HG02763 (cell line): Measurements from ENCODE around the gene PCSK5.
"Not testable (repeated sequence)": the region's sequence is repeated elsewhere in the genome, so short reads cannot be mapped to it uniquely, and the experiment has no call there.

ENCODE experiments used
- ATAC-seq: cut with Tn5 transposase; IDR thresholded peaks from one replicate; pipeline ENCODE4 v1.9.1; 2021; ENCODE audit warnings: mild to moderate bottlenecking, moderate library complexity; ENCODE audit not compliant: unreplicated experiment

Gene PCSK5

GRCh38 chr9:76296561-76297310 lies 406.3 kb downstream of the PCSK5 start:
- ATAC-seq = no peak

- ATAC-seq = no peak
Observed at GRCh38 chr9:76297721-76298239, 407.3 kb downstream of the PCSK5 start.

GRCh38 chr9:76298521-76299144 lies 408.2 kb downstream of the PCSK5 start:
- no peak for ATAC-seq

GRCh38 chr9:76302543-76302942 lies 412.1 kb downstream of the PCSK5 start:
- ATAC-seq = no peak

GRCh38 chr9:76302947-76303550 lies 412.6 kb downstream of the PCSK5 start:
- no peak for ATAC-seq

- ATAC-seq = not testable (repeated sequence)
Observed at GRCh38 chr9:76307047-76307446, 416.6 kb downstream of the PCSK5 start.

GRCh38 chr9:76310577-76310976 lies 420.1 kb downstream of the PCSK5 start:
- ATAC-seq = no peak

- no peak for ATAC-seq
Observed at GRCh38 chr9:76310991-76311390, 420.5 kb downstream of the PCSK5 start.

GRCh38 chr9:76311537-76311936 lies 421.1 kb downstream of the PCSK5 start:
- no peak for ATAC-seq

- ATAC-seq = no peak
Observed at GRCh38 chr9:76313771-76314170, 423.3 kb downstream of the PCSK5 start.

- no peak for ATAC-seq
Observed at GRCh38 chr9:76314321-76314720, 423.8 kb downstream of the PCSK5 start.

GRCh38 chr9:76316069-76316468 lies 425.6 kb downstream of the PCSK5 start:
- ATAC-seq = no peak

GRCh38 chr9:76319466-76319865 lies 429.0 kb downstream of the PCSK5 start:
- ATAC-seq = not testable (repeated sequence)

- ATAC-seq = no peak
Observed at GRCh38 chr9:76321195-76321828, 430.8 kb downstream of the PCSK5 start.

- ATAC-seq = no peak
Observed at GRCh38 chr9:76322810-76323209, 432.3 kb downstream of the PCSK5 start.

GRCh38 chr9:76323490-76323889 lies 433.0 kb downstream of the PCSK5 start:
- no peak for ATAC-seq

- ATAC-seq = not testable (repeated sequence)
Observed at GRCh38 chr9:76324030-76324429, 433.6 kb downstream of the PCSK5 start.

- no peak for ATAC-seq
Observed at GRCh38 chr9:76330034-76330433, 439.6 kb downstream of the PCSK5 start.

GRCh38 chr9:76333388-76333787 lies 442.9 kb downstream of the PCSK5 start:
- no peak for ATAC-seq

- no peak for ATAC-seq
Observed at GRCh38 chr9:76333964-76334363, 443.5 kb downstream of the PCSK5 start.

- ATAC-seq = no peak
Observed at GRCh38 chr9:76336027-76336426, 445.6 kb downstream of the PCSK5 start.
